ENCODE measurements around the gene MACROD2. TPM values are rescaled to one million over a fixed set of nuclear protein-coding genes. Genes with fewer than 3 reads are reported as not detected.

The MACROD2 gene
- total RNA-seq, 4 donors from 2014 or later, result 12.6 to 60.3 (median 18.9) TPM

DNA sequence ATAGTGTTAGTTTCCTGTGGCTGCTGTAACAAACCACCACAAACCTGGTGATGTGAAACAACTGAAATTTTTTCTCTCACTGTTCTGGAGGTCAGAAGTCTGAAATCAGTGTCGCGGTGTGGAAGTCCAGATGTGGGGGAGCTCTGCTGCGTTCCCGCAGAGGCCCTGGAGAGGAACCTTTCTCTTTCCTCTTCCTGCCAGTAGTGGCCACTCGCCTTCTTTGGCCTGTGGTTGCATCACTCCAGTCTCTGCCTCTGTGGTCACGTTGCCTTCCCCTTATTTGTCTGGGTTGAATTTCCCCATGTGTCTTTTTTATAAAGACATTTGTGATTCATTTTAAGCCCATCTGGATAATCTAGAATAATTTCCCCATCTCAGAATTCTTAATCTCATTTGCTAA lies 637.6 kb downstream of the MACROD2 start:
- H3K4me1 ChIP-seq, result no peaks in the 10 kb centered on the region
- H3K9me3 ChIP-seq, result no peaks in the 10 kb centered on the region
- H3K27ac ChIP-seq, result no peak overlapping the region
- no peak overlapping the region for H3K4me3 ChIP-seq
- H3K27me3 ChIP-seq, result no peaks in the 10 kb centered on the region
- TF ChIP-seq POLR2AphosphoS5 (IDR thresholded peaks at IDR 0.05) (no peak), CTCF (IDR thresholded peaks at IDR 0.05) (no peak)
- no peaks in the 10 kb centered on the region for H3K36me3 ChIP-seq
- WGBS, result 84% methylated on average over 6 of the region's 6 CpGs
- no peak for DNase-seq (ENCODE audit: low spot score in 2 of 2)

DNA sequence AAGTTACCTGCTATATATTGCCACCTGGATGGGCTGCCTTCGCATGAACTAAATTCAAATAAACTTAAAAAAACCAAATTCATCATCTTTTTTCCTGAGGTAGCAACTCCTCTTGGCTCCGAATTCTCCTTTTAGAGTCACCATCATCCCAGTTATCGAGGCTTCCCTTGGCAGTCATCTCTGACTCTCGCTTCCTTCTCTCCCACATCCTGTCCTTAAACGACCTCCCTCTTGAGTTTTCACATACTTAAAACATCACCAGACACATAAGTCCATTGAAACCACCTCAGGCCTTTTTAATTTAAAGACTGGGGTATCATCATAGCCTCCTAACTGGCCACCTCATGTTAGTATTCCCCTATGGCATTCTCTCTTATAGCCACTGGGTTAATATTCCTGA lies 638.2 kb downstream of the MACROD2 start:
- TF ChIP-seq CTCF (IDR thresholded peaks at IDR 0.05) (no peak), EP300 (IDR thresholded peaks at IDR 0.05) (no peak)

GRCh38 chr20:14634665-14635064 lies 639.3 kb downstream of the MACROD2 start:
- no peak overlapping the region for H3K27ac ChIP-seq
- no peaks in the 10 kb centered on the region for H3K9me3 ChIP-seq
- no peaks in the 10 kb centered on the region for H3K36me3 ChIP-seq
- no peaks in the 10 kb centered on the region for H3K27me3 ChIP-seq
- no peak for DNase-seq (ENCODE audit: low spot score in 2 of 2)
- TF ChIP-seq CTCF (IDR thresholded peaks at IDR 0.05) (no peak), EP300 (IDR thresholded peaks at IDR 0.05) (no peak), POLR2A (IDR thresholded peaks at IDR 0.05) (no peak), POLR2AphosphoS5 (IDR thresholded peaks at IDR 0.05) (no peak)
- no peaks in the 10 kb centered on the region for H3K4me1 ChIP-seq
- H3K4me3 ChIP-seq, result no peak overlapping the region

More for the DNA sequence above, 638.2 kb downstream of the MACROD2 start:
- Histone ChIP-seq H3K4me3 (no peak overlapping the region), H3K4me1 (no peaks in the 10 kb centered on the region), H3K27ac (no peak overlapping the region), H3K36me3 (no peaks in the 10 kb centered on the region), H3K27me3 (no peaks in the 10 kb centered on the region), H3K9me3 (no peaks in the 10 kb centered on the region)
- WGBS, result 72% methylated on average over 5 of the region's 5 CpGs
- no peak for DNase-seq (ENCODE audit: low spot score in 2 of 2)

- DNase-seq (ENCODE audit: low spot score in 2 of 2), result no peak
- Histone ChIP-seq H3K27ac (no peak overlapping the region), H3K4me1 (no peaks in the 10 kb centered on the region), H3K9me3 (no peaks in the 10 kb centered on the region), H3K27me3 (no peaks in the 10 kb centered on the region), H3K36me3 (no peaks in the 10 kb centered on the region), H3K4me3 (no peak overlapping the region)
- TF ChIP-seq CTCF (IDR thresholded peaks at IDR 0.05), result no peak
- TF ChIP-seq POLR2AphosphoS5 (IDR thresholded peaks at IDR 0.05), result no peak
- no peak for TF ChIP-seq POLR2A (IDR thresholded peaks at IDR 0.05)
- no peak for TF ChIP-seq EP300 (IDR thresholded peaks at IDR 0.05)
- 75% methylated on average over 4 of the region's 4 CpGs for WGBS
These were observed 642.1 kb downstream of the MACROD2 start for GRCh38 chr20:14637441-14637840.

DNA sequence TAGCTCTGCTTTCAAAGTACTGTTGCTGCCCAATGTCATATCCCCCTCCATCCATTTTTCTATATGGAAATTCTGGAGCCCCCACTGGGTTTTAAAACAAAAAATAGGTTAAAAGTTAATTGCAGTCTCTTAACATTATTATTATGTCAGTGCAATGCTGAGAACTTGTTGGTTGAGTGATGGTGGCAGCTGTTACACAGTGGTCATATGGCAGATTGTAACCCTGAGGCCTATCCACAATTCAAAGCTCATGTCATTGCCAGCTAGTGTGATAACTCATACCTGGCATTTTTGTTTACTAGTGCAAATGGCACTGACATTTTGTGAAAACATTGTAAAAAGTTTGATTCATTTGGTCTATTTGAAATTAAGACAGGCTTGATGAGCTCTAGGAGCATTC lies 647.8 kb downstream of the MACROD2 start:
- no peak overlapping the region for H3K27ac ChIP-seq
- no peak for TF ChIP-seq CTCF (IDR thresholded peaks at IDR 0.05)
- TF ChIP-seq POLR2AphosphoS5 (IDR thresholded peaks at IDR 0.05), result no peak
- no peak for TF ChIP-seq POLR2A (IDR thresholded peaks at IDR 0.05)
- TF ChIP-seq EP300 (IDR thresholded peaks at IDR 0.05), result no peak

More for the DNA sequence above, 647.8 kb downstream of the MACROD2 start:
- Histone ChIP-seq H3K9me3 (no peaks in the 10 kb centered on the region), H3K27me3 (no peaks in the 10 kb centered on the region), H3K4me1 (no peaks in the 10 kb centered on the region), H3K36me3 (no peaks in the 10 kb centered on the region), H3K4me3 (no peak overlapping the region)
- DNase-seq (ENCODE audit: low spot score in 2 of 2), result no peak

Measured in suprapubic skin (tissue), 4 donors.